GM18502 (cell line): ENCODE data around the gene CPED1.
"Not testable (repeated sequence)": the region's sequence is repeated elsewhere in the genome, so short reads cannot be mapped to it uniquely, and the experiment has no call there.

Experiments used
- ATAC-seq: cut with Tn5 transposase; IDR thresholded peaks from one replicate; pipeline ENCODE4 v1.9.1; 2021; ENCODE audit warnings: mild to moderate bottlenecking; ENCODE audit not compliant: unreplicated experiment, poor library complexity

Gene CPED1

GRCh38 chr7:120994512-120995410 lies 6.2 kb downstream of the CPED1 start:
- ATAC-seq = no peak

GRCh38 chr7:120995654-120996053 lies 7.1 kb downstream of the CPED1 start:
- ATAC-seq = no peak

- ATAC-seq = peak; percentile 50
Observed at GRCh38 chr7:120996333-120996987, 7.9 kb downstream of the CPED1 start.

GRCh38 chr7:120996988-120997345 lies 8.5 kb downstream of the CPED1 start:
- ATAC-seq = no peak

DNA sequence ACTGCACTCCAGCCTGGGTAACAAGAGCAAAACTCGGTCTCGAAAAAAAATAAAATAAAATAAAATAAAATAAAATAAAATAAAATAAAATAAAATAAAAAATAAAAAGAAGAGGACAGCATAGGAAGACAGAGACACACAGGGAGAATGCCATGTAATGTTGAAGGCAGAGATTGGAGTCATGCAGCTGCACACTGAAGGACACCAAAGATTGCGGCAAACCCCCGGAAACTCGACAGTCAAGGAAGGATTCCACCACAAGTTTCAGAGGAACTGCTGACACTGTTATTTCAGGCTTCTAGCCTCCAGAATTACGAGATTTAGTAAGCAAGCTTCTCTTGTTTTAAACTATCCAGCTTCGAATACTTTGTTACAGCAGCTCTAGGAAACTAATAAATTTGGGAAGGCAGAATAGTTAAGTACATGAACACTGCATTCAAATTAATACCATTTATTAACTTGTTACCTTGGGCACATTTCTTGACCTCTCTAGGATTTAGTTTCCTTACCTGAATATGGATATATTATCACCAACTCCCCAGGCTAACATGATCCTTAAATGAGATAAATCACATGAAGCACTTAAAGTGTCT lies 9.5 kb downstream of the CPED1 start:
- ATAC-seq = peak; percentile 81

DNA sequence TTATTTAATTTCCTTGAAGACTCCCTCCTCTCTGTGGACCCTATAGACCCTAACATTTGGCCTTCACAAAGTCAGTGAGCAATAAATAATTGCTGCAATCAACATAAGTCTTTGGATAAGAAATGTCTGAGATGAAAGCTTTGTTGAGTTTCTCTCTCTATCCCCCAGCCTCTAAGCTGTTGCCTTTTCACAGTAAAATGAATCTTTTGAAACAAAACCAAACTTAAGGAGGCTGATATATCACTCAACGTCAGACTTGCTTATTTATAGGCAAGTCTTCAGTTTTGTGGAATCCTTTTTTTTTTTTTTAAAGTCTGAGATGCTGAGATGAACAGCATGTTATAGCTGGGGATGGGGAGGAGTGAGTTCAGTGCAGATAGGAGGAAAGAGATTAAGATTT lies 10.0 kb downstream of the CPED1 start:
- ATAC-seq = no peak

GRCh38 chr7:120998996-120999565 lies 10.6 kb downstream of the CPED1 start:
- ATAC-seq = no peak

DNA sequence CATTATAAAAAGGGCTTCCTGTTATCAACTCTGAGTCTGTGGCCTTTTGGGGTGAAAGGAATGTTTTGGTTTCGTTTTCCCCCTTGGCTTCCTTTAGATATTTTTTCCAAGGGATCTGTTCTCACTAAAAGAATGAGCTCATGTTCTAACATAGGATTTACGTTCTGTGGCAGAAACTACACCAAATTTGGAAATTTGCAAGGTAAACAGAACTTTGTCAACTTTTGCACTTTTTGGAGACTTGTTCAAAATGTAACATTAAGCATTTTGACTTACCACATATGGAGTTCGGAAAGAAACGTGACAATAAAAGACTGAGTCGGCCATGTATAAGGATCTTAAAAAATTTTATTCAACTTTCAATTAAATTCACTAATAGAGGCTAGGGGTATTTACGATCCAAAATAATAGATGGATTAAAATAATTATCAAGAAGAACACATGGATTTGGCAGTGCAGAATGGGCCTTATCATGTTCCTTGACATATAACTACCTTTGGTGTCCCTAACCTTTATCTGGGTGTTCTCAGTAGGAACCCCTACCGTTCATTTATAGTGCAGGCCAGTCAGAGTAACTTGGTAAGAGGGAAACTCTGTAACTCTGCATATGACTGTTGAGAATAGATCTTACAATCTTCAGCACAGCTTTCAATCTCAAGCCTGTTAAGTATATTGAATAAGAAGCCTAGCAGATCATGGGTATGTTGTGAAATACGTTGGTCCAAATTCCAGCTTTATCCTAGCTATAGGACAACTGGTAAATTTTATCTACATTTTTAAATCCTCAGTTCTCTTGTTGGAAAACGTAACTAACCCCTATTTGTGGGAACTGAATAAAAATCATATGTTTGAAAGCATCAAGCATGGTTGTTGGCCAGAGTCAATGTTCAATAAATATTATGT lies 11.8 kb downstream of the CPED1 start:
- ATAC-seq = no peak

GRCh38 chr7:121001234-121001906 lies 12.9 kb downstream of the CPED1 start:
- no peak for ATAC-seq

DNA sequence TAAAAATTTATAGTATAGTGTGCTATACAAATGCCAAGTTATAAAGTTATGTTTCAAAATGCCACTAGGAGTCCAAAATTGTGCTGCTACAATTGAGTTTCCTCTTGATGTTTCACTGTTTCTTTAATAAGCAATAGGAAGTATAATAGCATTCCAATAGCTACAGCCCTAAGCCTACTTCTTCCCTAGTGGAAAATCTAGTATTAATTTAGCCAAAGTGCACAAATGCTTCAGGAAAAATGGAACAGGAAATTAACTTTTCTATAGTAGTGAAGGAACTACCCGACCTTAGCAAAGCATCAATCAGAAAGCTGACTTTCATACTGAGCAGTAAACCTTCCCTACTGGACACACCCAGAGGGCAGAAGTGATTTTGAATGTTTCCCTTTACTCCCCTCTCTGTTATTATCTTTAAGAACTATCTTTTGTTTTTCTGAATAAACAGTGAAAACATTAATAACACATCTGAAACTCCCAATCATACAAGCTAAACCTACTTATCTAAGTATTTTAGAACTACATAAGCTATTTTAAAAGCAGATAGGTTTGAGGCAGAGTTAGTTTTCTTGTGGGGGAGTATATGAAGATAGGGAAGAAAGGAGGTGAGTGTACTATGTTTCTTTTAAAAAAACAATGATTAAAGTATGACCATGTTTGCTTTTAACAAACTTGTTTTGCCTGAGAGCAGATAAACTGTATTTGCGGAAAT lies 13.7 kb downstream of the CPED1 start:
- ATAC-seq = no peak

DNA sequence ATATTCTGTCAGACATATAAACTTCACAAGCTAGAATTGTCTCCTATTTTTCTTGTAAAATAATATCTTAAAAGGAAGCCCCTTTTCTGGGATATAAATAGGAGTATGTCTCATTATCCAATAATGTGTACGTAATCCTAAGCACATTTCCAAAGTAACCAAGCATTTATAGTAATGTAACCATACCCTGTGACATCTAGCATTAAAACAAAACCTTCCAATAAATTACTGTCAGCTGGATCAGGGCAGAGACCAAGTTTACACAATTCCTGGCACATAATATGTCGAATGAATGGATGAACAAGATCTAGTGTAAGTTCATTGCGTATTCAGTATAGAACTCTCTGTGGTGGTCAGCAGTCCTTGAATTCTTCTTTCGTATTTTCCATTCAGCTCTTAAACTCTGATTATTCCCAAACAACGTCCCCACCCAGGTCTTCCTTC lies 14.3 kb downstream of the CPED1 start:
- ATAC-seq = no peak

GRCh38 chr7:121003986-121004685 lies 15.6 kb downstream of the CPED1 start:
- no peak for ATAC-seq

GRCh38 chr7:121005058-121005457 lies 16.5 kb downstream of the CPED1 start:
- not testable (repeated sequence) for ATAC-seq

DNA sequence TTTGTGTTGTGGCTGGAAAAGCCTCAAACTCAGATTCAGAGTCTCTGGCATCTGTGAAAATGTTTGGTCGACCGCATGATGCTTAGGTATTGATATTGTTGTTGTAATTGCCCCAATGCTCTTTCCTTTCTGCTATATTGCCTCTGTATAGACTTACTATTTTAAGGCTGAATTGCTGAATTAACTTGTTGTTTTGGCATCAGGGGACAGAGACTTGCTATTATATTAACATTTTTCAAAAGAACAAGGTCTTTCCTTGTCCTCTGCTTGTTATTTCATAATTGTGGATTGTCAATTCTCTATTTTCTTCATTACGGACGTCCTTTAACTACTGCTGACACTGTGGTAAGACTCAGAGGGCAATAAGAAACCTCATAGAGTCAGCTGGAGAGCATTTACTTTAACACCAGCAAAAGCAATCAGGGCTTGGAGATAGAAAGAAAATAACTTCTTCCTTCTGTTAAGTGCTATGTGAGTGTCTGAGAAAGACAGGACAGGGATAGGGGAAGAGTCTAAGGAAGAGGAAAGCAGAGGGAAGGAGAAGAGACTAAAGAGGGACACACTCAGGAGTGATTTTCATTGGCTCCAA lies 17.6 kb downstream of the CPED1 start:
- ATAC-seq = no peak

GRCh38 chr7:121006711-121007315 lies 18.3 kb downstream of the CPED1 start:
- no peak for ATAC-seq

DNA sequence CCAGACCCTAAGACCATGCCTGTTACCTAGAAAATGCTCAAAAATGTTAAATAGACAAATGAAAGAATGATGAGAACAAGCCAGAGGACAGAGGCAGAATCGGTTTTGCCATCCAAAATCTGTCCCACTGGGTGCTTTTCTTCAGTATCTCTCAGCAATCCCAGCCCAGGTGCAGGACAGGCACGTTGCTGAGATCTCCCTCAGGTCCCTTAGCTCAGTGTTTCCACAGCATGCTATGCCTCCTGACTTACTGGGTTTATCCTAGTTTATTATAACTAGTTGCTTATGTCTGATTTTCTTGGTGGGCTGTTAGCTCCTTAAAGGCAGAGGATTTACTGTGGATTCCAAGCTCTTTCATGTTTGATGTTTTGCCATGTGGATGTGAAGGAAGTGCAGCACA lies 20.3 kb downstream of the CPED1 start:
- ATAC-seq = no peak

- no peak for ATAC-seq
Observed at GRCh38 chr7:121011401-121011800, 22.9 kb downstream of the CPED1 start.
